Measurements from ENCODE around the gene RAB1B.

Gene RAB1B

DNA sequence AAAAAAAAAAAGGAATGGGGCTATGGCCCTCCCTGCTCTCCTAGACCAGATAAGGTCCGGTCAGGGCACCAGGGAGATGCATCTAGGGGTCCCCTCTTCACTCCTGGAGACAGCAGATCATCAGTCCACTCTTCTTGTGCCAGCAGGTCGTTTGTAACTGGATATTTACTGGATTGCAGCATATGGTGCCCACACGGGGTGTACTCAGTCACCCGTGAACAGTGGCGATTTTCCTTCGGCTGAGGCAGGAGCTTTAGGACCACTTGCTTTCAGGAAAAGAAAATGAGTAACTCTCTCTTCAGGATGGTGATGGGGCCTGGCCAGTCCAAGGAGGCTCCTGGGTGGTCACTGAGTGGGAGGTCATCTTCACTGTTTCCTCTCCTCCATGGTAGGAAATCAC is 38.3 kb upstream of the RAB1B start:
- H3K4me3 Mint-ChIP-seq: peak overlapping the region; percentile 2
- H3K27ac Mint-ChIP-seq (ENCODE audit: low read depth): no peak overlapping the region
- no peak for DNase-seq (ENCODE audit: low spot score in 2 of 2)
- H3K9me3 Mint-ChIP-seq: no peaks in the 10 kb centered on the region
- no peak for ATAC-seq (replicated peaks; ENCODE audit: extremely low read depth, poor library complexity, severe bottlenecking)
- no peaks in the 10 kb centered on the region for H3K27me3 Mint-ChIP-seq
- H3K4me1 Mint-ChIP-seq: peaks cover 12% of the 10 kb centered on the region
- H3K36me3 Mint-ChIP-seq (ENCODE audit: insufficient read depth): peaks cover 48% of the 10 kb centered on the region

DNA sequence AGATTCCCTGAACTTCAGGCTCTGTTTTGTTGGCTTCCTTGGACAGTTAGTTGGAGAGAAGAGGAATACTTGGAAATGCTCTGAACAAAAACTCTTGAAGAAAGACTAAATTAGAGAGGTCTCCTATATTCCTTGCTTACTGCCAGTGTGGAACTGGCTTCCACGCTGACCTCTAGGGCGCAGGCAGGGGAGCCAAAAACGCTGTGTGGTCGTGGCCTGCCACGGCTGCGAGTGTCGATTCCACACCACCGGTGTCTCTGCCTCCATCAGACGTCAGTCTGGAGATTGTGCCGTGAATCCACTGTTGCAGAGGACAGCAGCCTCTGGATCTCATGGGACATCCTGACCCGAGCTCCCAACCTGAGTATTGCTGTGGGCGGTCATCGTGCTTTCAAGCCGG is 37.5 kb upstream of the RAB1B start:
- H3K4me1 Mint-ChIP-seq: peaks cover 12% of the 10 kb centered on the region
- no peaks in the 10 kb centered on the region for H3K27me3 Mint-ChIP-seq
- no peak for ATAC-seq (replicated peaks; ENCODE audit: extremely low read depth, poor library complexity, severe bottlenecking)
- H3K4me3 Mint-ChIP-seq: no peak overlapping the region
- H3K9me3 Mint-ChIP-seq: no peaks in the 10 kb centered on the region
- H3K27ac Mint-ChIP-seq (ENCODE audit: low read depth): peak overlapping the region; percentile 35
- peaks cover 53% of the 10 kb centered on the region for H3K36me3 Mint-ChIP-seq (ENCODE audit: insufficient read depth)
- no peak for DNase-seq (ENCODE audit: low spot score in 2 of 2)

DNA sequence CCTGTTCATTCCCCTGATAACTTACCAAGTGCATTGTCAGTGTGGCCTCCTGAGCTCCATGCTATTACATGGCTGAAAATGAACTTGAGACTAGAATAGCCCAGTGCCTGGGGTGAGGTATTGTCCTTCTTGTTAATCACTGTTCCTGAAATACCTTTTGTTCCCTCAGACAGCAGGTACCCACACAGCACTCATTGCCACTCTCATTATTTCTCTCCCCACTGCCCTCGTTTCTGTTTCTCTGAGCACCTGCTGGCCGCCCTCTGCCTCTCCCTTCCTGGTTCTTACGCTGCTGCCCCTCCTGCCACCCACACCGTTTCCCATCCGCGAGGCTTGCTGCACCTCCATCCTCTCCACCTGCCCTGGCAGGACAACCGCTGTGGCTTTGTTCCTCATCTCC is 36.9 kb upstream of the RAB1B start:
- peaks cover 12% of the 10 kb centered on the region for H3K4me1 Mint-ChIP-seq
- H3K36me3 Mint-ChIP-seq (ENCODE audit: insufficient read depth): peaks cover 55% of the 10 kb centered on the region
- no peaks in the 10 kb centered on the region for H3K9me3 Mint-ChIP-seq
- ATAC-seq (replicated peaks; ENCODE audit: extremely low read depth, poor library complexity, severe bottlenecking): no peak
- H3K27ac Mint-ChIP-seq (ENCODE audit: low read depth): no peak overlapping the region
- no peaks in the 10 kb centered on the region for H3K27me3 Mint-ChIP-seq
- no peak overlapping the region for H3K4me3 Mint-ChIP-seq
- no peak for DNase-seq (ENCODE audit: low spot score in 2 of 2)

DNA sequence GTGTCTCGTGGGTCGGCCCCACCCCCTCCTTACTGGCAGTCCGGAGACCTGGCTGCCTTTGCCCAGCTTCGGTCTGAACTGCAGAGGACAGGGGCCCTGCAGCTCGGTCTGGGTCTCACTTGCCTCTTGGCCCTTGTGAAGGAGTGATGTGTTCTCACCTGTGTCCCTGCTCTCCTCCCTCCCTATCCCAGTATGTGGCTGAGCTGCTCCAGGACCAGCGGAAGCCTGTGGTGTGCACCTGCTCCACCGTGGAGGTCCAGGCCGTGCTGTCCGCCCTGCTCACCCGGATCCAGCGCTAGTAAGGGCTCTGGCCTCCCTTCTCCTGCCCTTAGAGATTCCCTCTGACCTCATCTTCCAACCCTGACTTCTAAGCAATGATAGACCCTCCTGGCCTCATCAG is 35.7 kb upstream of the RAB1B start:
- ATAC-seq (replicated peaks; ENCODE audit: extremely low read depth, poor library complexity, severe bottlenecking): no peak
- Mint-ChIP-seq H3K27ac (ENCODE audit: low read depth) (no peak overlapping the region), H3K4me3 (no peak overlapping the region), H3K27me3 (no peaks in the 10 kb centered on the region), H3K36me3 (ENCODE audit: insufficient read depth) (peaks cover 55% of the 10 kb centered on the region), H3K9me3 (no peaks in the 10 kb centered on the region), H3K4me1 (peaks cover 17% of the 10 kb centered on the region)
- no peak for DNase-seq (ENCODE audit: low spot score in 2 of 2)

DNA sequence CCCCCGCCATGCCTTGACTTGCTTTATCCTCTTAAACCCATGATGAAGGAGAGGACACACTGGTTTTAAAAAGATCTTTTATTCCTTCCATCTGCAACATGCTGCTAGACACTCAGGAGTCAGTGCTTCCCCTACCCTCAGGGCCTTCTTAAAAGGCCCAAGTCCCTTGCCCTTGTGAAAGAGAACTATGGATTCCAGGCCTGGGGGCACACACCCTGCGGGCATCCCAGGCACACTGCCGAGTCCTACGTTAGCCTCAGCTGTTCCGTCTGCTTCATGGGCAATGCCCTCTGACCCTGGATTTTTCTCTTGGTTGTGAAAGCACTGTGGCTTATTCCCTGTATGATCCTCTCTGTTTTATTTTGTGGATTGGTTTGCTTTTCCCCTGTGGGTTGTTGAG is 35.1 kb upstream of the RAB1B start:
- no peak for ATAC-seq (replicated peaks; ENCODE audit: extremely low read depth, poor library complexity, severe bottlenecking)
- H3K4me1 Mint-ChIP-seq: peaks cover 17% of the 10 kb centered on the region
- H3K27me3 Mint-ChIP-seq: no peaks in the 10 kb centered on the region
- H3K27ac Mint-ChIP-seq (ENCODE audit: low read depth): peak overlapping the region; percentile 38
- peaks cover 54% of the 10 kb centered on the region for H3K36me3 Mint-ChIP-seq (ENCODE audit: insufficient read depth)
- DNase-seq (ENCODE audit: low spot score in 2 of 2): no peak
- no peaks in the 10 kb centered on the region for H3K9me3 Mint-ChIP-seq
- no peak overlapping the region for H3K4me3 Mint-ChIP-seq

DNA sequence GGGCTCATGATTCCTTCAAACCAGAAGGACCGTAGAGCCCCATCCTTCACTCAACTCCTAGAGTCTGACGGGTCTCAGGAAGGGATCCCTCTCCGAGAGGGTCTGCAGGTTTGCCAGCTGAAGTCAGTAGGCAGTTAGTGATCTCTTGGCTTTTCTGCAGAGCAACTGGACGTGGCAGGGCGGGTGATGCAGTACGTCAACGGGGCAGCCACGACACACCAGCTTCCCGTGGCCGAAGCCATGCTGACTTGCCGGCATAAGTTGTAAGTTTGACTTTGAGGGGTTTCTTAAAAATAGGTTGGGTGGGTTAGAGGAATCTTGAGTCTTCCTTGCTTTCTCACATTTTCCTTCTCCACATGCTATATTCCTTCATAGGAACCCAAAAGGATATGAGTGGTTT is 33.3 kb upstream of the RAB1B start:
- H3K27me3 Mint-ChIP-seq: no peaks in the 10 kb centered on the region
- peaks cover 54% of the 10 kb centered on the region for H3K36me3 Mint-ChIP-seq (ENCODE audit: insufficient read depth)
- peaks cover 12% of the 10 kb centered on the region for H3K4me1 Mint-ChIP-seq
- no peak overlapping the region for H3K27ac Mint-ChIP-seq (ENCODE audit: low read depth)
- no peak for ATAC-seq (replicated peaks; ENCODE audit: extremely low read depth, poor library complexity, severe bottlenecking)
- H3K9me3 Mint-ChIP-seq: no peaks in the 10 kb centered on the region
- no peak for DNase-seq (ENCODE audit: low spot score in 2 of 2)
- no peak overlapping the region for H3K4me3 Mint-ChIP-seq

DNA sequence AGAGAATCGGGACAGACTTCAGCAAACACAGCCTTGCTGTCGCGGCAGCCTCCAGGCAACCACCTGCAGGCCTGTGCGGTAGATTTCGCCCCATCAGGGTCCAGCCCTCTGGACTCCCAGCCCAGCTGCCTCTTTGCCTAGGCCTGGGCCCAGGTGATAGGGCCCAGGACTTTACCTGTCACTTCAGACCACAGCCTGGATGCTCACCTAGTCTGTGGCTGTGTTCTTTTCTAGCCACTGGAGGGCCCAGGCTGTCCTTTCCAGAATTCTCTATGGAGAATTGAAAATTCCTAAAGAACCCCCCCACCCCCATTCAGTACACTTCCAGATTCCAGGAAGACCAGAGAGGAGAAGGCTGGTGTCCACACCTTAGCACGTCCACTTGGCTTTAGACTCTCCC is 30.6 kb upstream of the RAB1B start:
- Mint-ChIP-seq H3K27ac (ENCODE audit: low read depth) (no peak overlapping the region), H3K4me1 (peaks cover 12% of the 10 kb centered on the region), H3K9me3 (no peaks in the 10 kb centered on the region), H3K27me3 (no peaks in the 10 kb centered on the region), H3K4me3 (no peak overlapping the region), H3K36me3 (ENCODE audit: insufficient read depth) (peaks cover 49% of the 10 kb centered on the region)
- ATAC-seq (replicated peaks; ENCODE audit: extremely low read depth, poor library complexity, severe bottlenecking) (no peak), DNase-seq (ENCODE audit: low spot score in 2 of 2) (no peak)

DNA sequence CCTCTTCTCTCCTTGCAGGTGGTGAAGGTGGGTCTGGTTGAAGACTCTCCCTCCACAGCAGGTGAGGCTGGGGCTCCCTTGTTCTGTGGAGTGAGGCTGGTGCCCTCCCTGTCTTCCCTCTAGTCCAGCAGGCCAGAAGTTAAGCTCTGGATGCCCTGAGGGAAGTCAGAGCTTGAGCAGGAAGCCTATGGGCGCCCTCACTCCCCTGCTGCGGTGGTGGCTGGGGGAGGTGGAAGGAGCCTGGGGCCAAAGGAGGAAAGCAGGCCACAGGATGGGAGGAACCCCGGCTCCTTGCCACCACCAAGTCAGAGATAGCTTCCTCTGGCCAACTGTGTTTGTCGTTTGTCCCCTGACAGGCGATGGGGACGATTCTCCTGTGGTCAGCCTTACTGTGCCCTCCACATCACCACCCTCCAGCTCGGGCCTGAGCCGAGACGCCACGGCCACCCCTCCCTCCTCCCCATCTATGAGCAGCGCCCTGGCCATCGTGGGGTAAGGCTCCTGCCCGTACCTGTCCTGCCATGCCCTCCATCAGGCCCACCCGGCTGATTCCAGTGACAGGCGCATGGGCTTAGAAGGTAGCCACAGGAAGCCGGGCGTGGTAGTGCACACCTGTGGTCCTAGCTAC is 29.5 kb upstream of the RAB1B start:
- no peaks in the 10 kb centered on the region for H3K27me3 Mint-ChIP-seq
- DNase-seq (ENCODE audit: low spot score in 2 of 2) (no peak), ATAC-seq (replicated peaks; ENCODE audit: extremely low read depth, poor library complexity, severe bottlenecking) (no peak)
- H3K36me3 Mint-ChIP-seq (ENCODE audit: insufficient read depth): peaks cover 44% of the 10 kb centered on the region
- H3K27ac Mint-ChIP-seq (ENCODE audit: low read depth): no peak overlapping the region
- peaks cover 7% of the 10 kb centered on the region for H3K4me1 Mint-ChIP-seq
- no peaks in the 10 kb centered on the region for H3K9me3 Mint-ChIP-seq
- no peak overlapping the region for H3K4me3 Mint-ChIP-seq

DNA sequence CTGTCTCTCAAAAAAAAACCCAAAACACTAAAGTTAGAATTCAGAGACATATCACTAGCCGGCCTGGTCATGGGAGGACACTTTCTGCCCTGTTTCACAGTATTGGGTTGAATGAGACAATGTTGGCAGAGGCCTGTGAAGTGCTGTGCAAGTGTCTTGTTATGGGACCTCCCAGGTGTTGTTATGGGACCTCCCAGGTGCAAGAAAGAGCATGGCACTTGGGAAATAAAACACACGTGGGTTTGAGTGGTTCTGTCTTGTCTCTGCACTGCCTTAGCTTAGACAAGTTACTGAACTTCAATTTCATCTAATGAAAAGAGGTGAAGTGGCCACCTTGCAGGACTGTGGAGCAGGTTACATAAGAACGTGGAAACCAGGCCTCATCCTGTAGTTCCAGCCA is 28.9 kb upstream of the RAB1B start:
- Mint-ChIP-seq H3K27ac (ENCODE audit: low read depth) (no peak overlapping the region), H3K36me3 (ENCODE audit: insufficient read depth) (peaks cover 43% of the 10 kb centered on the region), H3K4me1 (peaks cover 5% of the 10 kb centered on the region), H3K27me3 (no peaks in the 10 kb centered on the region), H3K9me3 (no peaks in the 10 kb centered on the region), H3K4me3 (no peak overlapping the region)
- DNase-seq (ENCODE audit: low spot score in 2 of 2) (no peak), ATAC-seq (replicated peaks; ENCODE audit: extremely low read depth, poor library complexity, severe bottlenecking) (no peak)

DNA sequence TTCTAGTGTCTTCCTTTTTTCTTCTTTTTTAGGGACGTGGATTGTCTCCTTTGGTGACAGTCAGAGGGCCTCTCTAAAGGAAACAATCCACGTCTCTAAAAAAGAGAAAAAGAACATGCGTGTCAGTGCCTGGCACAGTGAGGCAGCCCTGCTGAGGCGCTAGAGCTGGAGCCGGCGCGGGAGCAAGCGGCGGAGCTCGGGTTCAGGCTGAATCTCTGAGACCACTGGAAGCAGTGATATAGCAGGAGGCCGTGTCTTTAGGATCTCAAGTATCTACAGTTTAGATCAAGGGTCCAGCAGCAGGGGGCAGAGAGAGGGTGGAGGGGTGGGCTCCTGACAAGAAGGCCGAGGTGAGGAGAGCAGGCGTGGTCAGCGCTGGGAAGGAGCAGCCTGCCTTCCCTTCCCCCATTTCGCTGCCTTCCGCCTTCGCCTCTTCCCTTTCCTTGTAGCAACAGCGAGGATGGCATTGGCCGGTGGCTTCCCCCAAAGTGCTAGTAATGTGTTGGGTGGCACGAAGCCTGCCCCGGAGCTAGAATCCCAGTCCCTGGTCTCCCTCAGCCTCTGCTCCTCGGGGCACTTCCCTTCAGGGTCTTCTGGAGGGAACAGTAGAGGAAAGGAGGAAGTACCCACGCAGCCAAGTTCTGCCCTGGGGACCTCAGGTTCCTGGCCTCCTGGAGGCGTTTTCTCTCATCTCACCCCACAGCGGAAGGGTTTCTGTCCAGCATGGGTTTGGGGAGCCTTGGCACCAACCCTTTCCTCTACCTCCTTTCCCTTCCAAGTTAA is 28.2 kb upstream of the RAB1B start:
- Mint-ChIP-seq H3K9me3 (no peaks in the 10 kb centered on the region), H3K4me1 (peaks cover 5% of the 10 kb centered on the region), H3K27ac (ENCODE audit: low read depth) (no peak overlapping the region), H3K27me3 (no peaks in the 10 kb centered on the region), H3K4me3 (no peak overlapping the region), H3K36me3 (ENCODE audit: insufficient read depth) (peaks cover 43% of the 10 kb centered on the region)
- ATAC-seq (replicated peaks; ENCODE audit: extremely low read depth, poor library complexity, severe bottlenecking) (no peak), DNase-seq (ENCODE audit: low spot score in 2 of 2) (no peak)

DNA sequence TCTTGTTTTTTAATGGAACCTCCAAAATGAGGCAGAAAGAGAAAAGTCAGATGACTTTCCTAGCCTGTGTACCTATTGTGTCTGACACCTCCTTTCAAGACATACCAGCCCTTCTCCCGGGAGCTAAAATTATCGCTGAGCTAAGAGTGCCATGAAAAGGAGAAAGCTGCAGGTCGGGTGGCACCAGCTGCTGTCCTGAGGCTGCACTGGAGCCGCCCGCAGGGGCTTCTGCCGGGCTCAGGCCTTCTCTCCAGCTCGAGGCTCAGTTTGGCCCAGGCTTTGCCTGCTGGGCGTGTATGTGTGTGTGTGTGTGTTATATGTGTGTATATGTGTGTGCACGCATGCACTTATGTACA is 27.7 kb upstream of the RAB1B start:
- Mint-ChIP-seq H3K4me1 (peaks cover 5% of the 10 kb centered on the region), H3K4me3 (no peak overlapping the region), H3K27me3 (no peaks in the 10 kb centered on the region), H3K36me3 (ENCODE audit: insufficient read depth) (peaks cover 41% of the 10 kb centered on the region), H3K27ac (ENCODE audit: low read depth) (peak overlapping the region; percentile 46), H3K9me3 (no peaks in the 10 kb centered on the region)
- ATAC-seq (replicated peaks; ENCODE audit: extremely low read depth, poor library complexity, severe bottlenecking) (no peak), DNase-seq (ENCODE audit: low spot score in 2 of 2) (no peak)

DNA sequence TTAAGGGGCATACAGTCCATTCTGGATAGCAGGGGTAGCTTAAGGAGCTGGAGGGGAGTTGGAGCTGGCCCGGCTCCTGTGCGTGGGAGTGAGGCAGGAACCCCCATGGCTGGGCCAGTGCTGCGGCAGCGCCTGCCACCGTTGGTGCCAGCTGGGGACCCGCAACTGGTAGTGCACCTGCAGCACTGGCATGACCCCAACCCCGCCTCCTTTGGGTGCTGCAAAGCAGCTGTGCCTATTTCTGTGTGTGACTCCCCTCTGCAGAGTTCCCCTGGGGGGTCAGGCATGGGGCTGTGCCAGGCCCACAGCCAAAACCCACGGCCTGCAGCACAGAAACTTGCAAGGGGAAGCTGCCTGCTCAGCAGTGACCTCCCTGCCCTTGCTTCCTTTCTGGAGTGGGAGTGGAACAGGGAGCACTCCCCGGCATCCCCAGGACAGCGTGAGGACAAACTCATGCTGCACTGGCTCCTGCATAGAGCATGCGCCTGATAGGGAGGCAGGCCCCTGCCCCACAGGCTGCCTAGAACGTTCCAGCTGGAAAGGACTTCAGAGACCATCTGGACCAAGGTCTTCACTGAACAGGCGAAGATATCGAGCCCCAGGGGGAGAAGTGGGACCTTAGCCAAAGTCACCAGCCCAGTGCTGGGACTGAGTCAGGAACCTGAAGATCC is 26.2 kb upstream of the RAB1B start:
- H3K4me1 Mint-ChIP-seq: peaks cover 5% of the 10 kb centered on the region
- no peaks in the 10 kb centered on the region for H3K27me3 Mint-ChIP-seq
- peaks cover 45% of the 10 kb centered on the region for H3K36me3 Mint-ChIP-seq (ENCODE audit: insufficient read depth)
- no peaks in the 10 kb centered on the region for H3K9me3 Mint-ChIP-seq
- no peak overlapping the region for H3K4me3 Mint-ChIP-seq
- H3K27ac Mint-ChIP-seq (ENCODE audit: low read depth): peak overlapping the region; percentile 87
- ATAC-seq (replicated peaks; ENCODE audit: extremely low read depth, poor library complexity, severe bottlenecking): no peak
- DNase-seq (ENCODE audit: low spot score in 2 of 2): no peak

All from central memory CD8-positive, alpha-beta T cell (primary cell).